H1 (cell line): ENCODE results near the gene PDYN. TPM values are rescaled to one million over a fixed set of nuclear protein-coding genes. Genes with fewer than 3 reads are reported as not detected.
A peak's percentile ranks its signal among the peaks of the same experiment; 100 is the strongest.

ENCODE experiments used
- CTCF ChIA-PET: fragments of 300-600 bp; sonication (Branson Sonifier 250); formaldehyde crosslinking; loops from one replicate; lab custom pipeline; 2021; ENCODE audit not compliant: partially characterized antibody; lab: Charles Lee
- POLR2A ChIA-PET: fragments of 300-600 bp; sonication (Branson Sonifier 250); formaldehyde crosslinking; loops from one replicate; lab custom pipeline; 2021; ENCODE audit warnings: inconsistent platforms; ENCODE audit not compliant: partially characterized antibody; lab: Charles Lee
- DNase-seq, 2 experiments: peaks; one replicate each; pipeline versions ENCODE4 v3.0.0 to v3.0.0-alpha.2; 2010 to 2022; ENCODE audit warnings: low spot score in 2 of 2, low read depth in 1 of 2, mixed read lengths in 1 of 2
- FAIRE-seq: peaks from 2 replicates; lab custom pipeline; 2011; peaks lifted over from hg19 to GRCh38; lab: Jason Lieb, UNC
- H2AFZ ChIP-seq: 2 replicates; pipeline ENCODE4 v1.8.1; 2012; ENCODE audit warnings: low read length, inconsistent platforms
- H2AK5ac ChIP-seq: 2 replicates; pipeline ENCODE4 v1.6.1; 2013; ENCODE audit warnings: low read depth, low read length
- H2BK120ac ChIP-seq: replicated peaks from 2 replicates; pipeline ENCODE3; 2013; ENCODE audit warnings: low read depth, low read length, inconsistent platforms
- H2BK12ac ChIP-seq: 2 replicates; pipeline ENCODE4 v1.6.1; 2013; ENCODE audit warnings: low read depth, low read length
- H2BK15ac ChIP-seq: 2 replicates; pipeline ENCODE4 v1.6.1; 2013; ENCODE audit warnings: low read length
- H2BK20ac ChIP-seq: 2 replicates; pipeline ENCODE4 v1.6.1; 2013; ENCODE audit warnings: low read length
- H2BK5ac ChIP-seq: 2 replicates; pipeline ENCODE4 v1.6.1; 2013; ENCODE audit warnings: low read depth, low read length
- H3K14ac ChIP-seq: 2 replicates; pipeline ENCODE4 v1.6.1; 2013; ENCODE audit warnings: inconsistent platforms; ENCODE audit not compliant: insufficient read length
- H3K18ac ChIP-seq: 2 replicates; pipeline ENCODE4 v1.6.1; 2013; ENCODE audit warnings: low read length; ENCODE audit errors: extremely low read depth
- H3K23ac ChIP-seq: 2 replicates; pipeline ENCODE4 v1.6.1; 2013; ENCODE audit warnings: inconsistent platforms; ENCODE audit not compliant: insufficient read length
- H3K23me2 ChIP-seq: 2 replicates; pipeline ENCODE4 v1.6.1; 2013; ENCODE audit warnings: low read depth, low read length
- H3K27ac ChIP-seq: 2 replicates; pipeline ENCODE4 v1.6.1; 2011; ENCODE audit warnings: low read depth, low read length, inconsistent platforms
- H3K27me3 ChIP-seq, 4 experiments: replicated peaks in 1 of 4; 1 replicate in 1 of 4; 2 replicates in 3 of 4; pipeline versions ENCODE4 v1.6.1 to v1.8.1; 2011 to 2013; ENCODE audit warnings: low read length in 3 of 4, mild to moderate bottlenecking in 3 of 4, inconsistent platforms in 2 of 4, mixed read lengths in 2 of 4, moderate library complexity in 1 of 4; ENCODE audit not compliant: control insufficient read depth in 3 of 4, insufficient read depth in 3 of 4; ENCODE audit errors: extremely low read depth in 1 of 4
- H3K36me3 ChIP-seq, 4 experiments: 2 replicates each; pipeline versions ENCODE4 v1.6.1 to v1.8.1; 2011 to 2013; ENCODE audit warnings: mild to moderate bottlenecking in 4 of 4, low read length in 3 of 4, moderate library complexity in 2 of 4, control low read depth in 1 of 4, inconsistent platforms in 1 of 4; ENCODE audit not compliant: insufficient read depth in 4 of 4, control insufficient read depth in 2 of 4
- H3K4ac ChIP-seq: replicated peaks from 2 replicates; pipeline ENCODE3; 2013; ENCODE audit warnings: low read length, low read depth, mixed read lengths, inconsistent platforms; ENCODE audit not compliant: insufficient read length
- H3K4me1 ChIP-seq, 4 experiments: replicated peaks in 1 of 4; 1 replicate in 1 of 4; 2 replicates in 3 of 4; pipeline versions ENCODE4 v1.6.1 to v1.8.1; 2011 to 2013; ENCODE audit warnings: low read length in 3 of 4, inconsistent platforms in 2 of 4, mixed read lengths in 1 of 4; ENCODE audit not compliant: insufficient read depth in 4 of 4, control insufficient read depth in 3 of 4
- H3K4me2 ChIP-seq, 2 experiments: 2 replicates each; pipeline versions ENCODE4 v1.6.1 to v1.8.1; 2011 to 2013; ENCODE audit warnings: low read depth in 2 of 2, low read length in 2 of 2, control low read depth in 1 of 2, inconsistent platforms in 1 of 2, mild to moderate bottlenecking in 1 of 2; ENCODE audit not compliant: insufficient read depth in 1 of 2
- H3K4me3 ChIP-seq, 4 experiments: fragments of 200-600, 300-600 bp in 1 of 4; sonication (generic), shearing (Covaris generic), sonication (Bioruptor Twin) in 1 of 4; 2 replicates each; pipeline versions ENCODE4 v1.5.1 to v1.8.1; 2011 to 2016; ENCODE audit warnings: low read length in 4 of 4, low read depth in 3 of 4, control low read depth in 2 of 4, inconsistent platforms in 2 of 4, mild to moderate bottlenecking in 2 of 4, mixed read lengths in 1 of 4, moderate library complexity in 1 of 4; ENCODE audit not compliant: insufficient read depth in 2 of 4; ENCODE audit errors: extremely low read depth in 1 of 4
- H3K56ac ChIP-seq: replicated peaks from 2 replicates; pipeline ENCODE3; 2013; ENCODE audit warnings: low read depth, mild to moderate bottlenecking, mixed read lengths, low read length, inconsistent platforms; ENCODE audit not compliant: insufficient read length
- H3K79me1 ChIP-seq: 2 replicates; pipeline ENCODE4 v1.6.1; 2013; ENCODE audit warnings: low read depth, low read length, control low read depth
- H3K79me2 ChIP-seq, 2 experiments: 2 replicates each; pipeline versions ENCODE4 v1.6.1 to v1.8.1; 2012 to 2013; ENCODE audit warnings: low read length in 2 of 2, mild to moderate bottlenecking in 2 of 2, inconsistent platforms in 1 of 2; ENCODE audit not compliant: insufficient read depth in 2 of 2, control insufficient read depth in 1 of 2
- H3K9ac ChIP-seq, 4 experiments: replicated peaks in 1 of 4; 1 replicate in 1 of 4; 2 replicates in 3 of 4; pipeline versions ENCODE4 v1.6.1 to v1.8.1; 2011 to 2013; ENCODE audit warnings: low read depth in 3 of 4, low read length in 3 of 4, control low read depth in 2 of 4, mild to moderate bottlenecking in 2 of 4, moderate library complexity in 2 of 4, inconsistent platforms in 1 of 4; ENCODE audit errors: extremely low read depth in 1 of 4
- H3K9me3 ChIP-seq, 2 experiments: 2 replicates each; pipeline versions ENCODE4 v1.6.1 to v1.8.1; 2012 to 2013; ENCODE audit warnings: mild to moderate bottlenecking in 2 of 2, moderate library complexity in 2 of 2, control low read depth in 1 of 2, inconsistent platforms in 1 of 2, low read depth in 1 of 2, low read length in 1 of 2, mixed read lengths in 1 of 2; ENCODE audit not compliant: insufficient read depth in 2 of 2
- H4K20me1 ChIP-seq, 2 experiments: replicated peaks in 1 of 2; 2 replicates each; pipeline versions ENCODE3 to v1.8.1; 2011 to 2013; ENCODE audit warnings: inconsistent platforms in 2 of 2, low read length in 2 of 2, mild to moderate bottlenecking in 1 of 2; ENCODE audit not compliant: insufficient read depth in 2 of 2, control insufficient read depth in 1 of 2
- H4K5ac ChIP-seq: 2 replicates; pipeline ENCODE4 v1.6.1; 2013; ENCODE audit warnings: low read length, low read depth, mixed read lengths, inconsistent platforms; ENCODE audit not compliant: insufficient read length
- H4K8ac ChIP-seq: 2 replicates; pipeline ENCODE4 v1.8.0; 2013; ENCODE audit warnings: mild to moderate bottlenecking, moderate library complexity, low read length, inconsistent platforms; ENCODE audit not compliant: insufficient read depth; ENCODE audit errors: extremely low read depth
- H4K91ac ChIP-seq: replicated peaks from 2 replicates; pipeline ENCODE3; 2013; ENCODE audit warnings: low read length, mixed read lengths, inconsistent platforms; ENCODE audit not compliant: insufficient read length
- BACH1 ChIP-seq: IDR thresholded peaks from 2 replicates; pipeline ENCODE4 v1.6.1; 2012; ENCODE audit warnings: low read length, improper control_type of control experiment
- CBX8 ChIP-seq: fragments of 300-800, 300-1000 bp; sonication (generic); IDR thresholded peaks from 2 replicates; pipeline ENCODE4 v1.7.1; 2016; ENCODE audit warnings: low read depth, low read length, borderline replicate concordance
- CREB1 ChIP-seq: IDR thresholded peaks from 2 replicates; pipeline ENCODE4 v1.6.1; 2012; ENCODE audit warnings: inconsistent platforms
- EP300 ChIP-seq, 2 experiments: IDR thresholded peaks; 1 replicate in 1 of 2; 2 replicates in 1 of 2; pipeline ENCODE4 v1.6.1; 2011 to 2012; ENCODE audit warnings: low read depth in 2 of 2, low read length in 2 of 2, mild to moderate bottlenecking in 2 of 2, borderline replicate concordance in 1 of 2, inconsistent platforms in 1 of 2, moderate library complexity in 1 of 2
- FOSL1 ChIP-seq: IDR thresholded peaks from 2 replicates; pipeline ENCODE4 v1.6.1; 2011; ENCODE audit warnings: mild to moderate bottlenecking, low read depth, low read length, moderate library complexity; ENCODE audit not compliant: insufficient read depth
- HDAC2 ChIP-seq, 2 experiments: fragments of 300-600 bp in 1 of 2; sonication (generic) in 1 of 2; IDR thresholded peaks; 2 replicates each; pipeline ENCODE4 v1.6.1; 2011 to 2012; ENCODE audit warnings: low read depth in 2 of 2, low read length in 2 of 2, mild to moderate bottlenecking in 2 of 2, moderate library complexity in 2 of 2, borderline replicate concordance in 1 of 2, inconsistent platforms in 1 of 2
- JUN ChIP-seq: IDR thresholded peaks from 2 replicates; pipeline ENCODE4 v1.6.1; 2011; ENCODE audit warnings: low read depth, mild to moderate bottlenecking, improper control_type of control experiment, low read length
- POU5F1 ChIP-seq: IDR thresholded peaks from 2 replicates; pipeline ENCODE4 v1.6.1; 2011; ENCODE audit warnings: low read depth, mild to moderate bottlenecking, low read length, moderate library complexity
- RFX5 ChIP-seq: IDR thresholded peaks from 2 replicates; pipeline ENCODE4 v1.6.1; 2011; ENCODE audit warnings: low read depth, low read length, improper control_type of control experiment, borderline replicate concordance
- USF2 ChIP-seq: IDR thresholded peaks from 2 replicates; pipeline ENCODE4 v1.6.1; 2011; ENCODE audit warnings: low read length, improper control_type of control experiment
- WGBS, 2 experiments: shearing (Covaris generic) in 1 of 2; methylation state at CpG; one replicate each; pipeline versions ENCODE4 v1.1.6 to v1.1.7; 2013 to 2015; ENCODE audit warnings: low lambda C conversion rate in 2 of 2, mixed read lengths in 2 of 2, inconsistent platforms in 1 of 2, low coverage in 1 of 2, missing lambda C conversion rate in 1 of 2; ENCODE audit not compliant: insufficient replicate concordance in 2 of 2, insufficient coverage in 1 of 2, insufficient read length in 1 of 2; ENCODE audit errors: extremely low coverage in 1 of 2, missing lambda C conversion rate in 1 of 2; 5-methylcytosine and 5-hydroxymethylcytosine counted together
- polyA plus RNA-seq, 7 experiments: library from polyadenylated mRNA; depleted of rRNA in 3 of 7; stranded (reverse) in 5 of 7; unstranded in 2 of 7; fragments of >200 nt in 5 of 7; fragments of 200-250 nt in 2 of 7; gene quantifications; 1 replicate in 5 of 7; 2 replicates in 1 of 7; 4 replicates in 1 of 7; pipeline versions ENCODE4 v1.2.1 to v1.2.3, GENCODE V29; 2011 to 2013; ENCODE audit warnings: missing spikeins in 2 of 7, mixed read lengths in 2 of 7
- total RNA-seq: library from RNA; stranded (reverse); fragmentation: NEBNext Ultra II Directional; extraction: Animal tissue kit (Norgen Biotek cat#: 25700); gene quantifications from 2 replicates; pipeline ENCODE4 v1.2.1, GENCODE V29; 2021

The PDYN gene
- total and polyA plus RNA-seq, 2 of the 8 experiments (the other 6 are each of a cell fraction or from before 2014, with no cell fraction given) = 0.54 to 0.60 TPM

- H3K4me3 ChIP-seq = no peak overlapping the region
- H3K9ac ChIP-seq = no peak overlapping the region
- H2AK5ac ChIP-seq = no peak overlapping the region
- H3K14ac ChIP-seq = no peak overlapping the region
- H3K4me1 ChIP-seq = peaks cover 0 to 4% (median 0%) of the 10 kb centered on the region in 4 experiments; a peak in 1 of 7 replicates
- H2BK20ac ChIP-seq = no peak overlapping the region
- H3K4me2 ChIP-seq = no peak overlapping the region
- H3K36me3 ChIP-seq = no peaks in the 10 kb centered on the region
- H2BK12ac ChIP-seq = no peak overlapping the region
- POLR2A ChIA-PET = interaction anchor here (0.6 kb wide), 1 partner anchor 15 kb away, joined by 3 read pairs; no protein-coding TSS in a partner anchor
- DNase-seq = no peak
- H3K18ac ChIP-seq = no peak overlapping the region
- no peak overlapping the region for H2AFZ ChIP-seq
- H3K4ac ChIP-seq = no peak overlapping the region
- no peak overlapping the region for H4K5ac ChIP-seq
- H3K56ac ChIP-seq = no peak overlapping the region
- no peak overlapping the region for H3K23ac ChIP-seq
- H3K27ac ChIP-seq = no peak overlapping the region
- no peaks in the 10 kb centered on the region for H3K79me2 ChIP-seq
- CTCF ChIA-PET = interaction anchor here (0.5 to 2.4 kb wide), 6 partner anchors 8 to 402 kb away, joined by 3 to 11 read pairs (median 4); no protein-coding TSS in a partner anchor
- H3K23me2 ChIP-seq = no peaks in the 10 kb centered on the region
- no peak for FAIRE-seq
- H4K91ac ChIP-seq = no peak overlapping the region
- peak overlapping the region; percentile 53; the same call in 1 of the 2 replicates for H2BK15ac ChIP-seq
- no peaks in the 10 kb centered on the region for H3K9me3 ChIP-seq
- H2BK5ac ChIP-seq = no peak overlapping the region
- WGBS, 2 experiments = 79% methylated on average over 15 of the region's 15 CpGs; no CpG with 5 or more reads in 1 of the 2 experiments
- no peak overlapping the region for H4K8ac ChIP-seq
- H4K20me1 ChIP-seq = peaks cover 0 to 1% of the 10 kb centered on the region in 2 experiments
- H3K79me1 ChIP-seq = no peaks in the 10 kb centered on the region
- no peak overlapping the region for H2BK120ac ChIP-seq
- H3K27me3 ChIP-seq = peaks cover 0 to 2% (median 0%) of the 10 kb centered on the region in 4 experiments; a peak in 1 of 7 replicates
- TF ChIP-seq USF2 (no peak), JUN (no peak), POU5F1 (no peak), FOSL1 (no peak), HDAC2 (IDR thresholded peaks at IDR 0.05; ENCODE audit: borderline replicate concordance in 1 of 2, low read depth in 2 of 2, low read length in 2 of 2) (no peak), BACH1 (no peak), EP300 (IDR thresholded peaks at IDR 0.05; ENCODE audit: borderline replicate concordance in 1 of 2, low read depth in 2 of 2, low read length in 2 of 2) (no peak), CREB1 (no peak), CBX8 (no peak), RFX5 (no peak)
Observed at GRCh38 chr20:1973601-1974440, 20.0 kb downstream of the PDYN start.
